Measurements from ENCODE around the gene HMGN5. TPM values are rescaled to one million over a fixed set of nuclear protein-coding genes. Genes with fewer than 3 reads are reported as not detected.

The HMGN5 gene
- polyA plus RNA-seq, 1 of the 3 experiments (the other 2 are of a cell fraction): 1.5 TPM

DNA sequence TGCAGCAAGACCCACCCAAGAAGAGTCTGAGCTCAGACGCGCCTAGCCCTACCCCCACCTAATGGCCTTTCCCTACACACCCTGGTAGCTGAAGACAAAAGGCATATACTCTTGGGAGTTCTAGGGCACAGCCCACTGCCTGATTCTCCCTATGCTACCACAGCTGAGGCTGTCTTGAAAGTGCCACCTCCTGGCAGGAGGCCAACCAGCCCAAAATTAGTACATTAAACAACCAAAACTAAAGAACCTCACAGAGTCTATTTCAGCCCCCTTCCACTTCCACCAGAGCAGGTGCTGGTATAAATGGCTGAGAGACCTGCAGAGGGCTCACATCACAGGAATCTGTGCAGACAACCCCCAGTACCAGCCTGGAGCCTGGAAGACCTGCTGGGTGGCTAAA lies 119.1 kb downstream of the HMGN5 start:
- no peaks in the 10 kb centered on the region for H3K9me3 ChIP-seq
- H4K20me1 ChIP-seq (ENCODE audit: insufficient read depth): no peaks in the 10 kb centered on the region
- H3K27ac ChIP-seq (ENCODE audit: low read depth in 2 of 2, low read length in 1 of 2): no peak overlapping the region
- DNase-seq: no peak
- H2AFZ ChIP-seq (ENCODE audit: low read depth): no peak overlapping the region
- no peak overlapping the region for H3K4me2 ChIP-seq
- CTCF ChIA-PET: no interaction called here
- H3K36me3 ChIP-seq (replicated peaks in 1 of 2; ENCODE audit: control insufficient read depth in 1 of 2, insufficient read depth in 2 of 2, low read length in 1 of 2): no peaks in the 10 kb centered on the region
- H3K9me2 ChIP-seq: no peaks in the 10 kb centered on the region
- no peaks in the 10 kb centered on the region for H3K27me3 ChIP-seq (ENCODE audit: insufficient read depth)
- no peaks in the 10 kb centered on the region for H3K79me2 ChIP-seq (ENCODE audit: insufficient read depth)
- no peaks in the 10 kb centered on the region for H3K4me1 ChIP-seq (ENCODE audit: control insufficient read depth in 1 of 2, insufficient read depth in 2 of 2, low read depth in 1 of 2, low read length in 1 of 2)
- no CpG with 5 or more reads among the region's 2 CpGs for WGBS (ENCODE audit: low lambda C conversion rate)
- no peaks in the 10 kb centered on the region for H3F3A ChIP-seq (replicated peaks; ENCODE audit: insufficient read depth)
- POLR2A ChIA-PET: no interaction called here
- TF ChIP-seq SIN3A (IDR thresholded peaks at IDR 0.05; ENCODE audit: borderline replicate concordance, low read depth, low read length) (no peak), NRF1 (IDR thresholded peaks at IDR 0.05; ENCODE audit: low read depth, low read length) (no peak), FOXJ3 (CRISPR knock-in tag; IDR thresholded peaks at IDR 0.05) (no peak), YY1 (IDR thresholded peaks at IDR 0.05; ENCODE audit: low read depth) (no peak), NFIC (IDR thresholded peaks at IDR 0.05; ENCODE audit: borderline replicate concordance) (no peak), MXI1 (IDR thresholded peaks at IDR 0.05; ENCODE audit: low read depth, low read length) (no peak), EP300 (IDR thresholded peaks at IDR 0.05; ENCODE audit: borderline replicate concordance in 1 of 2, low read depth in 1 of 2, low read length in 1 of 2) (no peak), RAD21 (IDR thresholded peaks at IDR 0.05; ENCODE audit: low read length) (no peak), TEAD4 (IDR thresholded peaks at IDR 0.05; ENCODE audit: borderline replicate concordance, insufficient read depth) (no peak), JUND (IDR thresholded peaks at IDR 0.05) (no peak), POLR2AphosphoS5 (IDR thresholded peaks at IDR 0.05; ENCODE audit: low read depth, low read length) (no peak), FOSL2 (IDR thresholded peaks at IDR 0.05; ENCODE audit: borderline replicate concordance, low read depth) (no peak), GATA2 (CRISPR knock-in tag; IDR thresholded peaks at IDR 0.05) (no peak)
- TF ChIP-seq, protein P1, sequence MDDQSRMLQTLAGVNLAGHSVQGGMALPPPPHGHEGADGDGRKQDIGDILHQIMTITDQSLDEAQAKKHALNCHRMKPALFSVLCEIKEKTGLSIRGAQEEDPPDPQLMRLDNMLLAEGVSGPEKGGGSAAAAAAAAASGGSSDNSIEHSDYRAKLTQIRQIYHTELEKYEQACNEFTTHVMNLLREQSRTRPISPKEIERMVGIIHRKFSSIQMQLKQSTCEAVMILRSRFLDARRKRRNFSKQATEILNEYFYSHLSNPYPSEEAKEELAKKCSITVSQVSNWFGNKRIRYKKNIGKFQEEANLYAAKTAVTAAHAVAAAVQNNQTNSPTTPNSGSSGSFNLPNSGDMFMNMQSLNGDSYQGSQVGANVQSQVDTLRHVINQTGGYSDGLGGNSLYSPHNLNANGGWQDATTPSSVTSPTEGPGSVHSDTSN (IDR thresholded peaks at IDR 0.05): no peak
- TF ChIP-seq, protein P2, sequence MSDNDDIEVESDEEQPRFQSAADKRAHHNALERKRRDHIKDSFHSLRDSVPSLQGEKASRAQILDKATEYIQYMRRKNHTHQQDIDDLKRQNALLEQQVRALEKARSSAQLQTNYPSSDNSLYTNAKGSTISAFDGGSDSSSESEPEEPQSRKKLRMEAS (IDR thresholded peaks at IDR 0.05; ENCODE audit: low read depth): no peak
- TF ChIP-seq, protein P3, sequence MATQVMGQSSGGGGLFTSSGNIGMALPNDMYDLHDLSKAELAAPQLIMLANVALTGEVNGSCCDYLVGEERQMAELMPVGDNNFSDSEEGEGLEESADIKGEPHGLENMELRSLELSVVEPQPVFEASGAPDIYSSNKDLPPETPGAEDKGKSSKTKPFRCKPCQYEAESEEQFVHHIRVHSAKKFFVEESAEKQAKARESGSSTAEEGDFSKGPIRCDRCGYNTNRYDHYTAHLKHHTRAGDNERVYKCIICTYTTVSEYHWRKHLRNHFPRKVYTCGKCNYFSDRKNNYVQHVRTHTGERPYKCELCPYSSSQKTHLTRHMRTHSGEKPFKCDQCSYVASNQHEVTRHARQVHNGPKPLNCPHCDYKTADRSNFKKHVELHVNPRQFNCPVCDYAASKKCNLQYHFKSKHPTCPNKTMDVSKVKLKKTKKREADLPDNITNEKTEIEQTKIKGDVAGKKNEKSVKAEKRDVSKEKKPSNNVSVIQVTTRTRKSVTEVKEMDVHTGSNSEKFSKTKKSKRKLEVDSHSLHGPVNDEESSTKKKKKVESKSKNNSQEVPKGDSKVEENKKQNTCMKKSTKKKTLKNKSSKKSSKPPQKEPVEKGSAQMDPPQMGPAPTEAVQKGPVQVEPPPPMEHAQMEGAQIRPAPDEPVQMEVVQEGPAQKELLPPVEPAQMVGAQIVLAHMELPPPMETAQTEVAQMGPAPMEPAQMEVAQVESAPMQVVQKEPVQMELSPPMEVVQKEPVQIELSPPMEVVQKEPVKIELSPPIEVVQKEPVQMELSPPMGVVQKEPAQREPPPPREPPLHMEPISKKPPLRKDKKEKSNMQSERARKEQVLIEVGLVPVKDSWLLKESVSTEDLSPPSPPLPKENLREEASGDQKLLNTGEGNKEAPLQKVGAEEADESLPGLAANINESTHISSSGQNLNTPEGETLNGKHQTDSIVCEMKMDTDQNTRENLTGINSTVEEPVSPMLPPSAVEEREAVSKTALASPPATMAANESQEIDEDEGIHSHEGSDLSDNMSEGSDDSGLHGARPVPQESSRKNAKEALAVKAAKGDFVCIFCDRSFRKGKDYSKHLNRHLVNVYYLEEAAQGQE (IDR thresholded peaks at IDR 0.05; ENCODE audit: low read depth, low read length): no peak
- TF ChIP-seq, protein P4, sequence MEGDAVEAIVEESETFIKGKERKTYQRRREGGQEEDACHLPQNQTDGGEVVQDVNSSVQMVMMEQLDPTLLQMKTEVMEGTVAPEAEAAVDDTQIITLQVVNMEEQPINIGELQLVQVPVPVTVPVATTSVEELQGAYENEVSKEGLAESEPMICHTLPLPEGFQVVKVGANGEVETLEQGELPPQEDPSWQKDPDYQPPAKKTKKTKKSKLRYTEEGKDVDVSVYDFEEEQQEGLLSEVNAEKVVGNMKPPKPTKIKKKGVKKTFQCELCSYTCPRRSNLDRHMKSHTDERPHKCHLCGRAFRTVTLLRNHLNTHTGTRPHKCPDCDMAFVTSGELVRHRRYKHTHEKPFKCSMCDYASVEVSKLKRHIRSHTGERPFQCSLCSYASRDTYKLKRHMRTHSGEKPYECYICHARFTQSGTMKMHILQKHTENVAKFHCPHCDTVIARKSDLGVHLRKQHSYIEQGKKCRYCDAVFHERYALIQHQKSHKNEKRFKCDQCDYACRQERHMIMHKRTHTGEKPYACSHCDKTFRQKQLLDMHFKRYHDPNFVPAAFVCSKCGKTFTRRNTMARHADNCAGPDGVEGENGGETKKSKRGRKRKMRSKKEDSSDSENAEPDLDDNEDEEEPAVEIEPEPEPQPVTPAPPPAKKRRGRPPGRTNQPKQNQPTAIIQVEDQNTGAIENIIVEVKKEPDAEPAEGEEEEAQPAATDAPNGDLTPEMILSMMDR (IDR thresholded peaks at IDR 0.05): no peak
- TF ChIP-seq, protein P5, sequence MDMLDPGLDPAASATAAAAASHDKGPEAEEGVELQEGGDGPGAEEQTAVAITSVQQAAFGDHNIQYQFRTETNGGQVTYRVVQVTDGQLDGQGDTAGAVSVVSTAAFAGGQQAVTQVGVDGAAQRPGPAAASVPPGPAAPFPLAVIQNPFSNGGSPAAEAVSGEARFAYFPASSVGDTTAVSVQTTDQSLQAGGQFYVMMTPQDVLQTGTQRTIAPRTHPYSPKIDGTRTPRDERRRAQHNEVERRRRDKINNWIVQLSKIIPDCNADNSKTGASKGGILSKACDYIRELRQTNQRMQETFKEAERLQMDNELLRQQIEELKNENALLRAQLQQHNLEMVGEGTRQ (IDR thresholded peaks at IDR 0.05; ENCODE audit: borderline replicate concordance, low read depth, low read length): no peak
- no peak overlapping the region for H3K9ac ChIP-seq
- H3K4me3 ChIP-seq (ENCODE audit: low read depth in 2 of 2, low read length in 1 of 2): no peak overlapping the region

Other genes starting within 250 kb of the HMGN5 start
- 43.6 and 56.6 TPM in 2 replicates for gene SH3BGRL, start 189 bp upstream of the HMGN5 start, polyA plus RNA-seq (2012; rRNA removed)

Measured in SK-N-SH (cell line).